H9 (cell line): ENCODE measurements around the gene ADAMTS15. TPM values are rescaled to one million over a fixed set of nuclear protein-coding genes. Genes with fewer than 3 reads are reported as not detected.

Experiments used
- DNase-seq: peaks from one replicate; pipeline ENCODE4 v3.0.0-alpha.2; 2017
- H2AFZ ChIP-seq: one replicate; pipeline ENCODE4 v1.6.1; 2013; ENCODE audit warnings: mild to moderate bottlenecking, low read length, control low read depth, moderate library complexity
- H2AK5ac ChIP-seq: 2 replicates; pipeline ENCODE4 v1.6.1; 2013; ENCODE audit warnings: low read length, control low read depth, mixed read lengths; ENCODE audit not compliant: insufficient read length
- H2BK120ac ChIP-seq: one replicate; pipeline ENCODE4 v1.6.1; 2013; ENCODE audit warnings: low read depth, mild to moderate bottlenecking, low read length, control low read depth, inconsistent platforms; ENCODE audit not compliant: poor library complexity, severe bottlenecking
- H2BK12ac ChIP-seq: 2 replicates; pipeline ENCODE4 v1.6.1; 2013; ENCODE audit warnings: low read length, control low read depth, mixed read lengths, low read depth; ENCODE audit not compliant: insufficient read length
- H2BK15ac ChIP-seq: 2 replicates; pipeline ENCODE4 v1.6.1; 2013; ENCODE audit warnings: low read depth, low read length, control low read depth
- H2BK20ac ChIP-seq: one replicate; pipeline ENCODE4 v1.6.1; 2013; ENCODE audit warnings: low read depth, mild to moderate bottlenecking, low read length, control low read depth, inconsistent platforms; ENCODE audit not compliant: poor library complexity, severe bottlenecking
- H2BK5ac ChIP-seq: 2 replicates; pipeline ENCODE4 v1.6.1; 2013; ENCODE audit warnings: low read length, control low read depth, mixed read lengths; ENCODE audit not compliant: insufficient read length
- H3K14ac ChIP-seq: 2 replicates; pipeline ENCODE4 v1.6.1; 2013; ENCODE audit warnings: low read length, control low read depth; ENCODE audit not compliant: insufficient read depth
- H3K18ac ChIP-seq: 2 replicates; pipeline ENCODE4 v1.6.1; 2013; ENCODE audit warnings: low read depth, mild to moderate bottlenecking, mixed read lengths, low read length, control low read depth; ENCODE audit not compliant: insufficient read length
- H3K23ac ChIP-seq: 2 replicates; pipeline ENCODE4 v1.6.1; 2013; ENCODE audit warnings: low read length, control low read depth, mixed read lengths, low read depth; ENCODE audit not compliant: insufficient read length
- H3K23me2 ChIP-seq: 2 replicates; pipeline ENCODE4 v1.6.1; 2013; ENCODE audit warnings: low read depth, mild to moderate bottlenecking, mixed read lengths, low read length, control low read depth; ENCODE audit not compliant: insufficient read length, poor library complexity, severe bottlenecking
- H3K27ac ChIP-seq: 2 replicates; pipeline ENCODE4 v1.5.1; 2013; ENCODE audit warnings: low read length, control low read depth, mixed read lengths, low read depth; ENCODE audit not compliant: insufficient read length
- H3K27me3 ChIP-seq: 2 replicates; pipeline ENCODE4 v1.6.1; 2013; ENCODE audit warnings: low read length, control low read depth, inconsistent platforms; ENCODE audit not compliant: insufficient read depth
- H3K4ac ChIP-seq: 2 replicates; pipeline ENCODE4 v1.6.1; 2013; ENCODE audit warnings: low read depth, mild to moderate bottlenecking, control low read depth, inconsistent platforms, low read length, moderate library complexity
- H3K4me1 ChIP-seq: 2 replicates; pipeline ENCODE4 v1.6.1; 2013; ENCODE audit warnings: low read length, control low read depth, inconsistent platforms; ENCODE audit not compliant: insufficient read depth
- H3K4me2 ChIP-seq: 2 replicates; pipeline ENCODE4 v1.6.1; 2013; ENCODE audit warnings: low read length, control low read depth, mixed read lengths; ENCODE audit not compliant: insufficient read length, insufficient read depth
- H3K56ac ChIP-seq: 2 replicates; pipeline ENCODE4 v1.6.1; 2013; ENCODE audit warnings: low read depth, mild to moderate bottlenecking, mixed read lengths, low read length, control low read depth; ENCODE audit not compliant: insufficient read length
- H3K79me1 ChIP-seq: 2 replicates; pipeline ENCODE4 v1.6.1; 2013; ENCODE audit warnings: low read depth, mild to moderate bottlenecking, moderate library complexity, low read length, control low read depth, inconsistent platforms; ENCODE audit not compliant: insufficient read depth, poor library complexity, severe bottlenecking
- H3K79me2 ChIP-seq: 2 replicates; pipeline ENCODE4 v1.6.1; 2013; ENCODE audit warnings: low read length, control low read depth, inconsistent platforms; ENCODE audit not compliant: insufficient read depth
- H3K9ac ChIP-seq: 2 replicates; pipeline ENCODE4 v1.6.1; 2013; ENCODE audit warnings: low read length, control low read depth, mixed read lengths; ENCODE audit not compliant: insufficient read length; ENCODE audit errors: extremely low read depth
- H3K9me3 ChIP-seq: one replicate; pipeline ENCODE4 v1.6.1; 2013; ENCODE audit warnings: low read depth, low read length, inconsistent platforms; ENCODE audit not compliant: control insufficient read depth
- H3T11ph ChIP-seq: one replicate; pipeline ENCODE4 v1.6.1; 2013; ENCODE audit warnings: mild to moderate bottlenecking, low read length, control low read depth, inconsistent platforms
- H4K20me1 ChIP-seq: one replicate; pipeline ENCODE4 v1.6.1; 2013; ENCODE audit not compliant: control insufficient read depth, insufficient read length, insufficient read depth
- H4K5ac ChIP-seq: 2 replicates; pipeline ENCODE4 v1.6.1; 2013; ENCODE audit warnings: low read depth, mild to moderate bottlenecking, mixed read lengths, low read length, control low read depth; ENCODE audit not compliant: insufficient read length
- H4K8ac ChIP-seq: replicated peaks from 2 replicates; pipeline ENCODE4 v1.6.1; 2013; ENCODE audit warnings: low read length, control low read depth, mixed read lengths, low read depth; ENCODE audit not compliant: insufficient read length
- H4K91ac ChIP-seq: 2 replicates; pipeline ENCODE4 v1.6.1; 2013; ENCODE audit warnings: low read depth, mild to moderate bottlenecking, moderate library complexity, mixed read lengths, low read length, control low read depth; ENCODE audit not compliant: insufficient read length
- H3K27ac Mint-ChIP-seq, 3 experiments: 2 replicates in 2 of 3; 3 replicates in 1 of 3; pipeline ENCODE4 v1.8.0; 2020 to 2021; ENCODE audit warnings: mixed read lengths in 3 of 3, mild to moderate bottlenecking in 1 of 3, moderate library complexity in 1 of 3
- H3K27me3 Mint-ChIP-seq: 2 replicates; pipeline ENCODE4 v1.8.0; 2021; ENCODE audit warnings: low read depth, mild to moderate bottlenecking, moderate library complexity, mixed read lengths
- H3K36me3 Mint-ChIP-seq, 3 experiments: 2 replicates in 2 of 3; 3 replicates in 1 of 3; pipeline ENCODE4 v1.8.0; 2020 to 2021; ENCODE audit warnings: low read depth in 3 of 3, mixed read lengths in 3 of 3; ENCODE audit not compliant: insufficient read depth in 1 of 3
- H3K4me1 Mint-ChIP-seq, 2 experiments: 2 replicates each; pipeline ENCODE4 v1.8.0; 2020; ENCODE audit warnings: mixed read lengths in 2 of 2
- H3K4me3 Mint-ChIP-seq, 2 experiments: 2 replicates in 1 of 2; 3 replicates in 1 of 2; pipeline ENCODE4 v1.8.0; 2020 to 2021; ENCODE audit warnings: mild to moderate bottlenecking in 2 of 2, mixed read lengths in 2 of 2, moderate library complexity in 1 of 2
- H3K9me3 Mint-ChIP-seq, 2 experiments: 2 replicates in 1 of 2; 3 replicates in 1 of 2; pipeline ENCODE4 v1.8.0; 2020; ENCODE audit warnings: mild to moderate bottlenecking in 2 of 2, mixed read lengths in 2 of 2, moderate library complexity in 1 of 2
- CTCF ChIP-seq: fragments of 200-600 bp; sonication (generic); conservative IDR thresholded peaks from 3 replicates; pipeline ENCODE4 v1.8.0; 2021; ENCODE audit warnings: antibody characterized with exemption, mild to moderate bottlenecking
- WGBS: extraction: QIAGEN DNeasy Blood & Tissue Kit; methylation state at CpG from one replicate; pipeline ENCODE4 v1.1.7; 2013; ENCODE audit warnings: missing lambda C conversion rate, low lambda C conversion rate, mixed read lengths; ENCODE audit not compliant: insufficient read length; ENCODE audit errors: extremely low coverage; 5-methylcytosine and 5-hydroxymethylcytosine counted together
- total RNA-seq: library from RNA; stranded (reverse); gene quantifications from 2 replicates; pipeline ENCODE4 v1.2.1, GENCODE V29; 2021

Gene ADAMTS15
- total RNA-seq, 1 experiment from 2014 or later, result 1.3 TPM

- Histone ChIP-seq H2BK15ac (no peak overlapping the region), H3K4me1 (no peaks in the 10 kb centered on the region), H3K27ac (no peak overlapping the region), H2AK5ac (no peak overlapping the region), H4K91ac (no peak overlapping the region), H3K4me2 (no peak overlapping the region), H3K56ac (no peak overlapping the region), H2AFZ (no peak overlapping the region), H3K9ac (no peak overlapping the region), H4K5ac (no peak overlapping the region), H4K20me1 (no peaks in the 10 kb centered on the region), H3K79me2 (no peaks in the 10 kb centered on the region), H3K79me1 (no peaks in the 10 kb centered on the region), H3K18ac (no peak overlapping the region), H2BK120ac (no peak overlapping the region), H2BK5ac (no peak overlapping the region), H4K8ac (no peak overlapping the region), H3T11ph (no peak overlapping the region), H3K4ac (no peak overlapping the region), H2BK12ac (no peak overlapping the region), H3K9me3 (no peaks in the 10 kb centered on the region), H2BK20ac (no peak overlapping the region), H3K23ac (no peak overlapping the region), H3K14ac (no peak overlapping the region), H3K23me2 (peaks cover 20% of the 10 kb centered on the region), H3K27me3 (peaks cover 12% of the 10 kb centered on the region; the same call in 1 of the 2 replicates)
- H3K9me3 Mint-ChIP-seq, result peaks cover 2 to 4% of the 10 kb centered on the region in 2 experiments; a peak in 4 of 5 replicates
- H3K4me1 Mint-ChIP-seq, result peaks cover 8 to 11% of the 10 kb centered on the region in 2 experiments
- H3K27me3 Mint-ChIP-seq, result peaks cover 86% of the 10 kb centered on the region
- DNase-seq, result no peak
- TF ChIP-seq CTCF, result no peak
- no CpG with 5 or more reads among the region's 3 CpGs for WGBS
- H3K4me3 Mint-ChIP-seq, result no peak overlapping the region
- H3K36me3 Mint-ChIP-seq, result no peaks in the 10 kb centered on the region
- H3K27ac Mint-ChIP-seq, result 0 out of 7 replicates have a peak overlapping the region, but pooled peaks of 1 of the 3 experiments have one; percentile 41
Measured at GRCh38 chr11:130445788-130446187, 2.7 kb upstream of the ADAMTS15 start.
